ENCODE measurements around the gene STK32C. TPM values are rescaled to one million over a fixed set of nuclear protein-coding genes. Genes with fewer than 3 reads are reported as not detected.

Gene STK32C
- total RNA-seq, 1 experiment from 2014 or later: 13.5 TPM

GRCh38 chr10:132173185-132173584 is 134.6 kb downstream of the STK32C start:
- peak overlapping the region; percentile 29 for H3K27ac Mint-ChIP-seq (ENCODE audit: unreplicated experiment)

GRCh38 chr10:132172091-132173066 is 135.4 kb downstream of the STK32C start:
- no peaks in the 10 kb centered on the region for H3K4me1 Mint-ChIP-seq (ENCODE audit: low read depth, unreplicated experiment)
- no peak for DNase-seq
- no peak overlapping the region for H3K4me3 Mint-ChIP-seq (ENCODE audit: low read depth, unreplicated experiment)
- H3K27ac Mint-ChIP-seq (ENCODE audit: unreplicated experiment): no peak overlapping the region
- H3K27me3 Mint-ChIP-seq (ENCODE audit: unreplicated experiment): peaks cover 73% of the 10 kb centered on the region
- CTCF ChIA-PET: no interaction called here
- no peaks in the 10 kb centered on the region for H3K9me3 Mint-ChIP-seq (ENCODE audit: low read depth, unreplicated experiment)
- TF ChIP-seq CTCF (IDR thresholded peaks at IDR 0.05; ENCODE audit: unreplicated experiment): no peak
- intact Hi-C loops (cut with micrococcal nuclease; ENCODE audit: unreplicated experiment): no loop called here
- no peaks in the 10 kb centered on the region for H3K36me3 Mint-ChIP-seq (ENCODE audit: insufficient read depth, unreplicated experiment)
- BruUV-seq (replicated peaks): no TSS peak

More at GRCh38 chr10:132173185-132173584, 134.6 kb downstream of the STK32C start:
- intact Hi-C loops (cut with micrococcal nuclease; ENCODE audit: unreplicated experiment): no loop called here
- no peak for DNase-seq
- TF ChIP-seq CTCF (IDR thresholded peaks at IDR 0.05; ENCODE audit: unreplicated experiment): no peak
- peaks cover 80% of the 10 kb centered on the region for H3K27me3 Mint-ChIP-seq (ENCODE audit: unreplicated experiment)
- no TSS peak for BruUV-seq (replicated peaks)
- H3K4me1 Mint-ChIP-seq (ENCODE audit: low read depth, unreplicated experiment): no peaks in the 10 kb centered on the region
- no peak overlapping the region for H3K4me3 Mint-ChIP-seq (ENCODE audit: low read depth, unreplicated experiment)
- no peaks in the 10 kb centered on the region for H3K36me3 Mint-ChIP-seq (ENCODE audit: insufficient read depth, unreplicated experiment)
- no peaks in the 10 kb centered on the region for H3K9me3 Mint-ChIP-seq (ENCODE audit: low read depth, unreplicated experiment)
- CTCF ChIA-PET: no interaction called here

- no peaks in the 10 kb centered on the region for H3K36me3 Mint-ChIP-seq (ENCODE audit: insufficient read depth, unreplicated experiment)
- TF ChIP-seq CTCF (IDR thresholded peaks at IDR 0.05; ENCODE audit: unreplicated experiment): no peak
- no peaks in the 10 kb centered on the region for H3K4me1 Mint-ChIP-seq (ENCODE audit: low read depth, unreplicated experiment)
- intact Hi-C loops (cut with micrococcal nuclease; ENCODE audit: unreplicated experiment): no loop called here
- BruUV-seq (replicated peaks): no TSS peak
- CTCF ChIA-PET: no interaction called here
- peaks cover 70% of the 10 kb centered on the region for H3K27me3 Mint-ChIP-seq (ENCODE audit: unreplicated experiment)
- H3K27ac Mint-ChIP-seq (ENCODE audit: unreplicated experiment): no peak overlapping the region
- DNase-seq: no peak
- H3K9me3 Mint-ChIP-seq (ENCODE audit: low read depth, unreplicated experiment): no peaks in the 10 kb centered on the region
- H3K4me3 Mint-ChIP-seq (ENCODE audit: low read depth, unreplicated experiment): no peak overlapping the region
Measured at GRCh38 chr10:132170561-132171361, 137.0 kb downstream of the STK32C start.

GRCh38 chr10:132169766-132170560 is 137.8 kb downstream of the STK32C start:
- Mint-ChIP-seq H3K9me3 (ENCODE audit: low read depth, unreplicated experiment) (no peaks in the 10 kb centered on the region), H3K4me3 (ENCODE audit: low read depth, unreplicated experiment) (no peak overlapping the region), H3K4me1 (ENCODE audit: low read depth, unreplicated experiment) (no peaks in the 10 kb centered on the region), H3K27ac (ENCODE audit: unreplicated experiment) (no peak overlapping the region), H3K27me3 (ENCODE audit: unreplicated experiment) (peaks cover 64% of the 10 kb centered on the region), H3K36me3 (ENCODE audit: insufficient read depth, unreplicated experiment) (no peaks in the 10 kb centered on the region)
- no peak for TF ChIP-seq CTCF (IDR thresholded peaks at IDR 0.05; ENCODE audit: unreplicated experiment)
- no peak for DNase-seq
- intact Hi-C loops (cut with micrococcal nuclease; ENCODE audit: unreplicated experiment): no loop called here
- no TSS peak for BruUV-seq (replicated peaks)
- CTCF ChIA-PET: interaction anchor here (0.5 kb wide), 1 partner anchor 27 kb away, joined by 3 read pairs; no protein-coding TSS in a partner anchor
